ENCODE data around the gene KCNC4. TPM values are rescaled to one million over a fixed set of nuclear protein-coding genes. Genes with fewer than 3 reads are reported as not detected.

Gene KCNC4
- total RNA-seq, 1 donor from 2014 or later: 5.9 TPM

DNA sequence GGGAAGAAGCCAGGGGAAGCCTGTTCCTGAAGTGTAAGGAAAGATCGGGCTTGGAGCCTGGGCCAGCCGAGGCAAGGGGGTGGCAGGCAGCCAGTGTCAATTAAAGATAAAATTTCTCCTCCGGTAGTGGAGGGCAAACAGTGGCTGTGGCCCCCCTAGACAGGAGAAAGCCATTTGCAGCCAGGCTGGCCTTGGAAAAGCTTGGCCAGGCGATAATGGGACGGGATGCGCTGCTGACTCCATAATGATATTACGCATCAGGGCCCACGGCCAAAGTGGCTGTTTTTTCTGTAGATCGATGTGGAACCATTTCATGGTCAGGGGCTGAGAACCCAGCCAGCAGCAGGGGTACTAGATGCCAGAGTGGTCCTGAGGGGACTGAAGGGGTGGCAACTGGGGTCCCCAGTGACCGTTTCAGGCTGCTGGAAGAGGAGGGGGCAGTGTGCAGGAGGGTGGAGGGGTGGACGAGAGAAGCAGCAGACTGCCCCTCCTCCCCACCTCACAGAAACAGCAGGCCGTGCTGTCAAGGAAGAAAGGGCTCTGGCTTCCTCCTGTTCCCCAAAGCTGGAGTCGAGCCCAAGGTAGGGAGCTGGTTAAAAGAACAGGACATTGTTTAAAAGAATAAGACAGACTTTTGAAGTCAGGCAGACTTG, 25.2 kb downstream of the KCNC4 start:
- Mint-ChIP-seq H3K36me3 (ENCODE audit: low read depth) (no peaks in the 10 kb centered on the region), H3K27ac (ENCODE audit: unreplicated experiment) (no peak overlapping the region), H3K27me3 (ENCODE audit: low read depth) (no peaks in the 10 kb centered on the region), H3K9me3 (no peaks in the 10 kb centered on the region), H3K4me3 (no peak overlapping the region), H3K4me1 (peaks cover 26% of the 10 kb centered on the region)
- TF ChIP-seq, protein P1, sequence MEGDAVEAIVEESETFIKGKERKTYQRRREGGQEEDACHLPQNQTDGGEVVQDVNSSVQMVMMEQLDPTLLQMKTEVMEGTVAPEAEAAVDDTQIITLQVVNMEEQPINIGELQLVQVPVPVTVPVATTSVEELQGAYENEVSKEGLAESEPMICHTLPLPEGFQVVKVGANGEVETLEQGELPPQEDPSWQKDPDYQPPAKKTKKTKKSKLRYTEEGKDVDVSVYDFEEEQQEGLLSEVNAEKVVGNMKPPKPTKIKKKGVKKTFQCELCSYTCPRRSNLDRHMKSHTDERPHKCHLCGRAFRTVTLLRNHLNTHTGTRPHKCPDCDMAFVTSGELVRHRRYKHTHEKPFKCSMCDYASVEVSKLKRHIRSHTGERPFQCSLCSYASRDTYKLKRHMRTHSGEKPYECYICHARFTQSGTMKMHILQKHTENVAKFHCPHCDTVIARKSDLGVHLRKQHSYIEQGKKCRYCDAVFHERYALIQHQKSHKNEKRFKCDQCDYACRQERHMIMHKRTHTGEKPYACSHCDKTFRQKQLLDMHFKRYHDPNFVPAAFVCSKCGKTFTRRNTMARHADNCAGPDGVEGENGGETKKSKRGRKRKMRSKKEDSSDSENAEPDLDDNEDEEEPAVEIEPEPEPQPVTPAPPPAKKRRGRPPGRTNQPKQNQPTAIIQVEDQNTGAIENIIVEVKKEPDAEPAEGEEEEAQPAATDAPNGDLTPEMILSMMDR (conservative IDR thresholded peaks at IDR 0.05): no peak
- DNase-seq (ENCODE audit: low read depth, low spot score): no peak

DNA sequence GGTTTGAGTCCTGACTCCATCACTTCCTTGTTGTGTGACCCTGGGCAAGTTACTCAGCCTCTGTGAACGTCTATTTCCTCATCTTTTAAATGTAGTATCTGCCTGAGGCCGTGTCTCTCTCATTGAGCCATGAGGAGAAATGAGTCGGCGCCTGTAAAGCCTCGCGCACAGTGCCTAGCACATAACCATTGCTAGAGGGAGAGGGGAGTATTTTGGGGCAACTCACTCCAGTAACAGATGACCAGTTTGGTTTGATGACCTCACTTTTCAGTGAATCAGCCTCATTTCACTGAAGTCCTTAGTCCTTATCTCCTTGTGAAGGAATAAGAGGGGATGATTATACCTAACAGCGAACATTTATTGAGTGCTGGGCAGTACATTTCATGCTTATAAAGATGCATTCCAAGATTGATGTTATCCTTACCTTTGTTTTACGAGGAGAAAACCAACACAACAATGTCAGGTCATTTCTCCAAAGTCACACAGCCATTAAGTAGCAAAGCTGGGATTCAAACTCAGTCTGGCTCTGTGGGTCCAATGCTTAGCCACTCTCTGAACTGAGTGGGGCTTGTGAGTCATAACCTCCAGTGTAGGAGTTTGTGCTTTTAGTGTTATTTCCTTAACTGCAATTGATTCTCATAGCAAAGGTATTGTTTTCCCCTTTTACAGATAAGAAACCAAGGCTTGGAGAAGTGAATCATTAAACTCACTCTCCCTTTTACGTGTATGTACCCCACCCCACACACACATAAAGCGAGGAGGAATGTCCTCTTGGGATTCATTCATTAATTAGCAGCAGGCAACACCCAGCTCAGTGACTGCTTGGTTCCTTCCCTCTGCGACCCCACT, 25.9 kb downstream of the KCNC4 start:
- peaks cover 28% of the 10 kb centered on the region for H3K4me1 Mint-ChIP-seq
- TF ChIP-seq, protein P1 (conservative IDR thresholded peaks at IDR 0.05): no peak
- H3K27ac Mint-ChIP-seq (ENCODE audit: unreplicated experiment): no peak overlapping the region
- no peak for DNase-seq (ENCODE audit: low read depth, low spot score)
- H3K36me3 Mint-ChIP-seq (ENCODE audit: low read depth): no peaks in the 10 kb centered on the region
- H3K9me3 Mint-ChIP-seq: no peaks in the 10 kb centered on the region
- no peaks in the 10 kb centered on the region for H3K27me3 Mint-ChIP-seq (ENCODE audit: low read depth)
- H3K4me3 Mint-ChIP-seq: no peak overlapping the region

DNA sequence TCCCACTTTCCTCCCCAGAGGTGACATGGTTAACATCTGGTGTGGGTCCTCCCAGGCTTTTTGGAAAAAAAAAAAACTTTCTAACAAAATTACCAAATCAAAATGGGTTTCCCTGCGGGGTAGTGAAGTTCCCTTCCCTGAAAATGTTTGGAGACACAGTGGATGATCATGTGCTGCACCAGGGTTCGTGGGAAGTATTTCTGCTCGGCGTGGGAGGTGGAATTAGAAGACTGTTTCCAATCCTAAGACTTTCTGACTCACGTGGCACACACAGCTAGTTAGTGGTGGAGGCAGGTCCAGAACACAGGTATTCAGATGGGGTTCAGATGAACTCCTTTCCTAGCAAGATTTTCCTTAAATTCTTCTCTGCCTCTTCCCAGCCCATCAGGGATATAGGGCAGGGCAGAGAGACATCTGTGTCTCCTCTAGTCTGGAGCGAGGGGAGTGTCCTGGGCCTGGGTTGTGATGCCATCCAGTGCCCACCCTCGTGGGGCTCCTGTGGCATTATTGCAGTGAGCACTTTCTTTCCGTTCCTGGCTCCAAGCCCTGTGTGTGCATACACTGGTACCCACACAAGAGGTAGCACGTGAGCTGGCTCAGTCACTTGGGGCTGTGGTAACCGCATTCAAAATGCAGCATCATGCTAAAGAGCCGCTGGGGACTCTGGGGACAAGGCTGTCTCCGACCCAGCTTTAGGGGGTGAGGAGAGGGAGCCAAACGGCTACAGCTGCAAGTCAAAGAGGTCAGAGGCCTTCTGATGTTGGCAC, 27.5 kb downstream of the KCNC4 start:
- H3K4me1 Mint-ChIP-seq: peaks cover 34% of the 10 kb centered on the region

DNA sequence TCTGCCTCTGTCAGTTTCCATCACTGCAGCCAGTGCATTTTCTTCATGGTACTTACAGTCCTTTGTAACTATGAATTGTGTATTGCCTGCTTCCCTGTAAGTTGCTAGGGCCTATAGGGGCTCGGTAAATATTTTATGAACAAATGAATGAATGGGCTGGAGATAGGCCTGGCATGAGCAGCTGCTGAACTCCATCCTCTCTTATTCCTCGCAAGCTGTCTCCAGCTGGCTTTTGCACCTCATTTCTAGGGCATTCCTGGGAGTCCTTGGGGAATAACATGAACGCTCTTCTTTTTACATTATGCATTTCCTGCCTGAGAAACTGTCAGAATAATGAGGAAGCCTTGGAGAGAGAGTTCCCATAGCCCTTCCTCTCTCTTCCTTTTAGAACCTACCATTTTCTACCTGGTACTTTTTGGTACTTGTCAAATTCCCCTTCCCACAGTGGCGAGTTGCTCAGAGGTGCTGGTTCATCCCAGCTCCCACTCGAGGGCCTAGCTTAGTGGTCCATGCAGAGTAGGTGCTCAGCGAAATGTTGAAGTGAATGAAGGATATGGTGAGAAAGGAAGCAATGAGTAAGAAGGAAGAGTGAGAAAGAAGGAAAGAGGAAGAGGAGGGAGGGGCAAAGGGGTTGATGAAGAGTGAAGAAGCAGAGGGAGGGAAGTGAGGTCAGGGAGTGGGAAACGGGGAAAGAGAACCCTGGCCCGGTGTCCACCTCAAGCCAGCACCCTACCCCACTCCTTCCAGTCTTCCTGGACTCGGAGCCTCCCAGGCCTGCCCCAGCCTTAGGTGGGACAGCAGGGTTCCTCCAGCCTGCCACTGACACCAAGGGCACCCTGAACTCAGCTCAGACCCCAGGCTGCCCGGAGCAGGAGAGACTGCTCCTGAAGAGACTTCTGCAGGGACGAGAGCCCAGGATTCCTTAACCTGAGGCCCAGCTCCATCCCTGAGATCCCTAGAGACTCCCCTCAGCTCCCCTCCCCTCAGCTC, 29.6 kb downstream of the KCNC4 start:
- Mint-ChIP-seq H3K9me3 (no peaks in the 10 kb centered on the region), H3K4me1 (peaks cover 34% of the 10 kb centered on the region), H3K4me3 (no peak overlapping the region), H3K27ac (ENCODE audit: unreplicated experiment) (no peak overlapping the region), H3K36me3 (ENCODE audit: low read depth) (no peaks in the 10 kb centered on the region), H3K27me3 (ENCODE audit: low read depth) (no peaks in the 10 kb centered on the region)
- DNase-seq (ENCODE audit: low read depth, low spot score): no peak
- TF ChIP-seq, protein P1 (conservative IDR thresholded peaks at IDR 0.05): no peak

More for the DNA sequence above, 27.5 kb downstream of the KCNC4 start:
- TF ChIP-seq, protein P1 (conservative IDR thresholded peaks at IDR 0.05): no peak
- DNase-seq (ENCODE audit: low read depth, low spot score): no peak
- H3K36me3 Mint-ChIP-seq (ENCODE audit: low read depth): no peaks in the 10 kb centered on the region
- H3K27me3 Mint-ChIP-seq (ENCODE audit: low read depth): no peaks in the 10 kb centered on the region
- H3K4me3 Mint-ChIP-seq: no peak overlapping the region
- no peaks in the 10 kb centered on the region for H3K9me3 Mint-ChIP-seq
- H3K27ac Mint-ChIP-seq (ENCODE audit: unreplicated experiment): no peak overlapping the region

All from neural crest cell (in vitro differentiated cells).